PC-3 (cell line): ENCODE measurements around the gene CORO1C.

Experiments used
- EZH2 ChIP-seq: fragments of 300-600 bp; sonication (generic); IDR thresholded peaks from one replicate; pipeline ENCODE4 v1.6.1; 2017; ENCODE audit warnings: antibody characterized with exemption, mild to moderate bottlenecking, low read length; ENCODE audit not compliant: unreplicated experiment
- EZH2phosphoT487 ChIP-seq: fragments of 300-600 bp; sonication (generic); IDR thresholded peaks from 2 replicates; pipeline ENCODE4 v1.6.1; 2018; ENCODE audit warnings: mild to moderate bottlenecking, antibody characterized with exemption, low read length, borderline replicate concordance
- TF ChIP-seq, protein P1 (sequence below): fragments of 300-600 bp; sonication (generic); conservative IDR thresholded peaks from 2 replicates; pipeline ENCODE4 v1.5.1; 2017; ENCODE audit warnings: antibody characterized with exemption, low read depth, mild to moderate bottlenecking, low read length

- TF ChIP-seq, protein P1, sequence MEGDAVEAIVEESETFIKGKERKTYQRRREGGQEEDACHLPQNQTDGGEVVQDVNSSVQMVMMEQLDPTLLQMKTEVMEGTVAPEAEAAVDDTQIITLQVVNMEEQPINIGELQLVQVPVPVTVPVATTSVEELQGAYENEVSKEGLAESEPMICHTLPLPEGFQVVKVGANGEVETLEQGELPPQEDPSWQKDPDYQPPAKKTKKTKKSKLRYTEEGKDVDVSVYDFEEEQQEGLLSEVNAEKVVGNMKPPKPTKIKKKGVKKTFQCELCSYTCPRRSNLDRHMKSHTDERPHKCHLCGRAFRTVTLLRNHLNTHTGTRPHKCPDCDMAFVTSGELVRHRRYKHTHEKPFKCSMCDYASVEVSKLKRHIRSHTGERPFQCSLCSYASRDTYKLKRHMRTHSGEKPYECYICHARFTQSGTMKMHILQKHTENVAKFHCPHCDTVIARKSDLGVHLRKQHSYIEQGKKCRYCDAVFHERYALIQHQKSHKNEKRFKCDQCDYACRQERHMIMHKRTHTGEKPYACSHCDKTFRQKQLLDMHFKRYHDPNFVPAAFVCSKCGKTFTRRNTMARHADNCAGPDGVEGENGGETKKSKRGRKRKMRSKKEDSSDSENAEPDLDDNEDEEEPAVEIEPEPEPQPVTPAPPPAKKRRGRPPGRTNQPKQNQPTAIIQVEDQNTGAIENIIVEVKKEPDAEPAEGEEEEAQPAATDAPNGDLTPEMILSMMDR = no peak
- no peak for TF ChIP-seq EZH2
- TF ChIP-seq EZH2phosphoT487 = no peak
Measured at GRCh38 chr12:108745641-108746040, 14.3 kb upstream of the CORO1C start.
